ENCODE results near the gene CCDC66. TPM values are rescaled to one million over a fixed set of nuclear protein-coding genes. Genes with fewer than 3 reads are reported as not detected.
A peak's percentile ranks its signal among the peaks of the same experiment; 100 is the strongest.
"Not testable (repeated sequence)": the region's sequence is repeated elsewhere in the genome, so short reads cannot be mapped to it uniquely, and the experiment has no call there.

The CCDC66 gene
- total RNA-seq, 4 donors from 2014 or later = 15.2 to 38.5 (median 36.9) TPM

- no peak for ATAC-seq
- no peaks in the 10 kb centered on the region for H3K36me3 ChIP-seq
- H3K9me3 ChIP-seq = peaks cover 0 to 13% (median 0%) of the 10 kb centered on the region in 3 donors
Measured at GRCh38 chr3:56536735-56537134, 20.2 kb upstream of the CCDC66 start.

GRCh38 chr3:56547486-56547885 lies 9.5 kb upstream of the CCDC66 start:
- Histone ChIP-seq H3K27ac (no peak overlapping the region), H3K27me3 (peaks cover 6% of the 10 kb centered on the region), H3K9me3 (no peaks in the 10 kb centered on the region), H3K4me3 (no peak overlapping the region), H3K4me1 (no peaks in the 10 kb centered on the region), H3K36me3 (no peaks in the 10 kb centered on the region)
- no peak for ATAC-seq
- TF ChIP-seq EP300 (IDR thresholded peaks at IDR 0.05) (no peak), POLR2AphosphoS5 (IDR thresholded peaks at IDR 0.05) (no peak), CTCF (IDR thresholded peaks at IDR 0.05) (no peak), POLR2A (IDR thresholded peaks at IDR 0.05) (no peak)
- WGBS, 2 donors (ENCODE audit: low coverage in 1 of 2) = 26 to 31% methylated on average over 3 of the region's 3 CpGs

More at GRCh38 chr3:56536735-56537134, 20.2 kb upstream of the CCDC66 start:
- TF ChIP-seq POLR2A (IDR thresholded peaks at IDR 0.05) = no peak
- TF ChIP-seq CTCF (IDR thresholded peaks at IDR 0.05) = no peak
- no peak for TF ChIP-seq POLR2AphosphoS5 (IDR thresholded peaks at IDR 0.05)
- no peak for TF ChIP-seq EP300 (IDR thresholded peaks at IDR 0.05)
- WGBS, 2 donors (ENCODE audit: low coverage in 1 of 2) = 38 to 56% methylated on average over 2 of the region's 2 CpGs
- H3K4me3 ChIP-seq = no peak overlapping the region
- H3K4me1 ChIP-seq = no peaks in the 10 kb centered on the region
- no peaks in the 10 kb centered on the region for H3K27me3 ChIP-seq
- H3K27ac ChIP-seq = no peak overlapping the region

- no peaks in the 10 kb centered on the region for H3K9me3 ChIP-seq
- no peaks in the 10 kb centered on the region for H3K27me3 ChIP-seq
- H3K4me3 ChIP-seq = peak overlapping the region; percentile 66 to 94
- TF ChIP-seq POLR2A (IDR thresholded peaks at IDR 0.05) (no peak), CTCF (IDR thresholded peaks at IDR 0.05) (no peak), POLR2AphosphoS5 (IDR thresholded peaks at IDR 0.05) (no peak), EP300 (IDR thresholded peaks at IDR 0.05) (no peak)
- peaks cover 0 to 37% of the 10 kb centered on the region in 2 donors for H3K36me3 ChIP-seq
- WGBS, 2 donors (ENCODE audit: low coverage in 1 of 2) = 15 to 19% methylated on average over 4 to 7 of the region's 7 CpGs
- ATAC-seq = no peak
- peaks cover 0 to 24% (median 8%) of the 10 kb centered on the region in 3 donors for H3K4me1 ChIP-seq
- H3K27ac ChIP-seq = peak overlapping the region; percentile 83 to 96 (median 88)
Measured at GRCh38 chr3:56557831-56558170, 826 bp downstream of the CCDC66 start.

- H3K36me3 ChIP-seq = peaks cover 0 to 51% of the 10 kb centered on the region in 2 donors
Measured at GRCh38 chr3:56573501-56573900, 16.5 kb downstream of the CCDC66 start.

GRCh38 chr3:56581941-56582340 lies 25.0 kb downstream of the CCDC66 start:
- 100% methylated on average over 3 of the region's 12 CpGs; no CpG with 5 or more reads in 1 of the 2 donors for WGBS, 2 donors (ENCODE audit: low coverage in 1 of 2)
- H3K4me3 ChIP-seq, ATAC-seq, H3K27ac ChIP-seq, H3K27me3 ChIP-seq, H3K9me3 ChIP-seq, H3K4me1 ChIP-seq: not testable (repeated sequence)
- peaks cover 0 to 29% of the 10 kb centered on the region in 2 donors for H3K36me3 ChIP-seq

More at GRCh38 chr3:56573501-56573900, 16.5 kb downstream of the CCDC66 start:
- Histone ChIP-seq H3K4me1 (no peaks in the 10 kb centered on the region), H3K9me3 (no peaks in the 10 kb centered on the region), H3K27ac (no peak overlapping the region), H3K4me3 (no peak overlapping the region), H3K27me3 (no peaks in the 10 kb centered on the region)
- ATAC-seq = no peak
- no peak for TF ChIP-seq CTCF (IDR thresholded peaks at IDR 0.05)
- no peak for TF ChIP-seq POLR2A (IDR thresholded peaks at IDR 0.05)
- TF ChIP-seq POLR2AphosphoS5 (IDR thresholded peaks at IDR 0.05) = no peak
- TF ChIP-seq EP300 (IDR thresholded peaks at IDR 0.05) = no peak
- 100% methylated on average over 1 of the region's 1 CpG for WGBS, 2 donors (ENCODE audit: low coverage in 1 of 2)

GRCh38 chr3:56584275-56584674 lies 27.3 kb downstream of the CCDC66 start:
- not testable (repeated sequence) for ATAC-seq, H3K27ac ChIP-seq, H3K4me3 ChIP-seq

More at GRCh38 chr3:56584275-56584674, 27.3 kb downstream of the CCDC66 start:
- H3K9me3 ChIP-seq, H3K4me1 ChIP-seq, H3K27me3 ChIP-seq: not testable (repeated sequence)
- H3K36me3 ChIP-seq = peaks cover 0 to 29% of the 10 kb centered on the region in 2 donors
- WGBS, 2 donors (ENCODE audit: low coverage in 1 of 2) = no CpG with 5 or more reads among the region's 28 CpGs

All from gastroesophageal sphincter (tissue), 4 donors.